HepG2 (cell line): Measurements from ENCODE around the gene ZCCHC7. TPM values are rescaled to one million over a fixed set of nuclear protein-coding genes. Genes with fewer than 3 reads are reported as not detected.

ENCODE experiments used
- ATAC-seq: fragments of 200-7000 bp; cut with Tn5 transposase; 3 replicates; pipeline ENCODE4 v1.9.1; 2020; ENCODE audit warnings: mild to moderate bottlenecking, moderate library complexity
- BruUV-seq: library from RNA; stranded (reverse); fragments of 400-500 nt; replicated peaks from 2 replicates; lab custom pipeline; 2021; lab: Mats Ljungman, UMichigan
- CTCF ChIA-PET: fragments of 300-600 bp; formaldehyde crosslinking; extraction: SDS; loops from one replicate; lab custom pipeline; 2021; ENCODE audit warnings: low total read pairs, inconsistent platforms, low intra/inter-chr PET ratio; lab: Yijun Ruan, JAX
- POLR2A ChIA-PET: fragments of 350-600 bp; sonication (Branson Sonifier 250); formaldehyde crosslinking; loops from one replicate; lab custom pipeline; 2020; ENCODE audit warnings: antibody characterized with exemption, inconsistent platforms; lab: Yijun Ruan, JAX
- DNase-seq: peaks from one replicate; pipeline ENCODE4 v3.0.0-alpha.2; 2015; ENCODE audit warnings: low spot score
- FAIRE-seq: peaks from 3 replicates; lab custom pipeline; 2011; peaks lifted over from hg19 to GRCh38; lab: Jason Lieb, UNC
- H2AFZ ChIP-seq: one replicate; pipeline ENCODE4 v1.6.1; 2011; ENCODE audit warnings: low read length, inconsistent platforms
- H3K27ac ChIP-seq: fragments of 300-600 bp; 3 replicates; pipeline ENCODE4 v1.8.0; 2011; ENCODE audit warnings: mixed run types, mild to moderate bottlenecking, mixed read lengths, low read length, inconsistent platforms; ENCODE audit not compliant: insufficient read depth; ENCODE audit errors: extremely low read length
- H3K27me3 ChIP-seq, 2 experiments: fragments of 200-600 bp in 1 of 2; 2 replicates in 1 of 2; 3 replicates in 1 of 2; pipeline versions ENCODE4 v1.6.0 to v1.8.0; 2011; ENCODE audit warnings: low read length in 2 of 2, mild to moderate bottlenecking in 2 of 2, moderate library complexity in 2 of 2, inconsistent platforms in 1 of 2; ENCODE audit not compliant: insufficient read depth in 2 of 2, control insufficient read depth in 1 of 2
- H3K36me3 ChIP-seq, 2 experiments: fragments of 200-600 bp in 1 of 2; replicated peaks in 1 of 2; 2 replicates in 1 of 2; 3 replicates in 1 of 2; pipeline versions ENCODE4 v1.5.1 to v1.8.0; 2011; ENCODE audit warnings: low read length in 2 of 2, inconsistent platforms in 1 of 2; ENCODE audit not compliant: insufficient read depth in 2 of 2, control insufficient read depth in 1 of 2
- H3K4me1 ChIP-seq: 2 replicates; pipeline ENCODE4 v1.5.1; 2012; ENCODE audit warnings: low read length, inconsistent platforms; ENCODE audit not compliant: insufficient read depth
- H3K4me2 ChIP-seq: 2 replicates; pipeline ENCODE4 v1.6.0; 2011; ENCODE audit warnings: low read depth, low read length, inconsistent platforms
- H3K4me3 ChIP-seq, 3 experiments: fragments of 200-600 bp in 1 of 3; sonication (generic), shearing (Covaris generic) in 1 of 3; replicated peaks in 1 of 3; 2 replicates each; pipeline ENCODE4 v1.5.1; 2011 to 2016; ENCODE audit warnings: low read length in 3 of 3, inconsistent platforms in 2 of 3, low read depth in 2 of 3, mild to moderate bottlenecking in 2 of 3, control low read depth in 1 of 3, mixed read lengths in 1 of 3; ENCODE audit not compliant: insufficient read depth in 1 of 3
- H3K79me2 ChIP-seq: one replicate; pipeline ENCODE4 v1.6.1; 2011; ENCODE audit warnings: low read length, inconsistent platforms; ENCODE audit not compliant: insufficient read depth
- H3K9ac ChIP-seq: 2 replicates; pipeline ENCODE4 v1.6.0; 2011; ENCODE audit warnings: mild to moderate bottlenecking, low read depth, low read length, inconsistent platforms; ENCODE audit not compliant: insufficient read depth
- H3K9me3 ChIP-seq: 2 replicates; pipeline ENCODE4 v1.5.1; 2012; ENCODE audit warnings: mild to moderate bottlenecking, low read length
- H4K20me1 ChIP-seq: 2 replicates; pipeline ENCODE4 v1.6.0; 2011; ENCODE audit warnings: inconsistent platforms, mild to moderate bottlenecking, low read length, moderate library complexity; ENCODE audit not compliant: insufficient read depth
- AHR ChIP-seq: IDR thresholded peaks from 2 replicates; pipeline ENCODE4 v1.6.1; 2018; ENCODE audit warnings: missing genetic modification reagents, missing compliant biosample characterization
- DPF2 ChIP-seq: sonication (generic); formaldehyde crosslinking; IDR thresholded peaks from 2 replicates; pipeline ENCODE4 v1.4.0; 2020; ENCODE audit warnings: mild to moderate bottlenecking, low read depth, missing genetic modification reagents, borderline replicate concordance
- GLI4 ChIP-seq: sonication (generic); formaldehyde crosslinking; IDR thresholded peaks from 2 replicates; pipeline ENCODE4 v1.5.1; 2020; ENCODE audit warnings: missing genetic modification reagents, mild to moderate bottlenecking, moderate library complexity, borderline replicate concordance
- GPN1 ChIP-seq: sonication (generic); formaldehyde crosslinking; IDR thresholded peaks from 2 replicates; pipeline ENCODE4 v1.5.1; 2020; ENCODE audit warnings: missing genetic modification reagents, borderline replicate concordance
- LCORL ChIP-seq, 2 experiments: fragments of 450-650 bp in 1 of 2; sonication (generic) in 1 of 2; formaldehyde crosslinking in 1 of 2; IDR thresholded peaks; 2 replicates each; pipeline versions ENCODE4 v1.5.0 to v1.6.1; 2017 to 2020; ENCODE audit warnings: antibody characterized with exemption in 1 of 2, missing genetic modification reagents in 1 of 2
- NKX3-1 ChIP-seq: sonication (generic); formaldehyde crosslinking; IDR thresholded peaks from 2 replicates; pipeline ENCODE4 v1.5.0; 2020; ENCODE audit warnings: missing genetic modification reagents
- SRF ChIP-seq: IDR thresholded peaks from 2 replicates; pipeline ENCODE4 v1.6.1; 2011; ENCODE audit warnings: mild to moderate bottlenecking, low read depth, low read length, moderate library complexity
- ZFAT ChIP-seq: sonication (generic); formaldehyde crosslinking; conservative IDR thresholded peaks from 2 replicates; pipeline ENCODE4 v1.8.1; 2023; ENCODE audit warnings: missing genetic modification reagents, inconsistent platforms
- ZNF256 ChIP-seq: sonication (generic); formaldehyde crosslinking; conservative IDR thresholded peaks from 2 replicates; pipeline ENCODE4 v1.4.0; 2020; ENCODE audit warnings: missing genetic modification reagents
- ZNF329 ChIP-seq: sonication (generic); formaldehyde crosslinking; IDR thresholded peaks from 2 replicates; pipeline ENCODE4 v1.9.0; 2021; ENCODE audit warnings: low read depth, mild to moderate bottlenecking, missing genetic modification reagents
- WGBS: methylation state at CpG from one replicate; pipeline ENCODE4 v1.1.6; 2017; ENCODE audit warnings: low lambda C conversion rate; 5-methylcytosine and 5-hydroxymethylcytosine counted together
- in situ Hi-C: cut with HindIII; loops from 2 replicates; pipeline ENCODE4 v1.10.0; 2017; ENCODE audit warnings: low pct_unique_long_range_greater_than_20kb; ENCODE audit not compliant: extremely low pct_ligation_motif_present
- intact Hi-C: fragments of 100-400 bp; cut with micrococcal nuclease; formaldehyde crosslinking; loops from one replicate; pipeline ENCODE4 v1.10.0; 2022; ENCODE audit not compliant: unreplicated experiment
- polyA plus RNA-seq, 8 experiments: library from polyadenylated mRNA; depleted of rRNA in 3 of 8; stranded (reverse) in 7 of 8; unstranded in 1 of 8; fragments of >200 nt; fragmentation: Illumina TruSeq in 4 of 8; extraction: Trizol in 4 of 8; gene quantifications; 2 replicates each; pipeline versions ENCODE4 v1.2.1 to v1.2.3, GENCODE V29; 2011 to 2016; ENCODE audit warnings: low read depth in 4 of 8, missing spikeins in 1 of 8, mixed read lengths in 1 of 8; ENCODE audit not compliant: insufficient read depth in 1 of 8
- total RNA-seq, 5 experiments: library from RNA; depleted of rRNA; stranded (reverse); fragments of >200 nt; fragmentation: Illumina TruSeq; extraction: Trizol; gene quantifications; 2 replicates each; pipeline ENCODE4 v1.2.3, GENCODE V29; 2016; ENCODE audit warnings: low read depth in 1 of 5

The ZCCHC7 gene
- total and polyA plus RNA-seq, 2 of the 13 experiments (the other 11 are each of a cell fraction or from before 2014, with no cell fraction given), result 13.6 to 19.3 TPM

DNA sequence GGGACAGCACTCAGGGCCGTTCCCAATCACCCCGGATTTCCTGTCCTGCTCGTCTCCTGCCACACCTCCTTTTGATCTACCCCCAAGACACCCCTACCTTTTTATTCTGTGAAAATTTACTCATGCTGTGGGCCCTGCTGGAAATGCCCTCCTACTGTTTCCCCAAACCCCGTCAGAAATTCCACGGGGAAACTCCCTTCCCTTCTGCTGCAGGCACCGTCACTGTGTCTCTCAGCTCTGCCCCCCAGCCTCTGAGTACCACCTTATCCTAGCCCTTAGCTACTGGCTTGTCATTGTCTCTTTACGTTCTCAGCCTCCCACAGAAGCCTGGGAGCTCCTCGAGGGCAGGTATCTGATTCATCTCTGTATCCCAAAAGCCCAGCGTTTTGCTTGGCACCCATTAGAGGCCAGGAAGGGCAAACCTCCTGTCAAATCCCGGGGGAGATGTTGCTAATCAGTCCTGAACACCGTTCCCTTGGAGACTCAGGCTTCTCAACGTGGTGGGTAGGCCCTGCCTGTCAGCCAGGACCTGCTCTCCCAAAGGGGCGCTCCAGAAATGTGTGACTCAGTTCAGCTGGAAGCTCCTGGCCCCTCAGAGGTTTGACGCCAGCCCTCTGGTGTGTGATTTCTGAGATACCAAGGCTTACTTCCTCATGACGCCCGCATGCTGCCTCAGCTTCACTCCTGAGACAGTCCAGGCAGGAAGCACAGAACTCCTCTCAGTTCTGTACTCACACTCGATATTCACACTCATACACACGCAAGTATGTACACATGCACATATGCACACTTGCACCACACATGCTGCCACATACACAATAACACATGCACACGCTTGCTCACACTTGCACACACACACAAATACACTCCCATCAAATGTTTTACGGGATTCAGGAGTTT is 251.4 kb downstream of the ZCCHC7 start:
- POLR2A ChIA-PET, result no interaction called here
- no TSS peak for BruUV-seq
- FAIRE-seq (no peak), DNase-seq (no peak), ATAC-seq (peak; percentile 28; the same call in 1 of the 3 replicates)
- no peaks in the 10 kb centered on the region for H3K4me1 ChIP-seq
- H3K4me3 ChIP-seq, result no peak overlapping the region
- no peaks in the 10 kb centered on the region for H3K79me2 ChIP-seq
- in situ Hi-C loops, result no loop called here
- no peak overlapping the region for H3K27ac ChIP-seq
- WGBS, result 47% methylated on average over 16 of the region's 20 CpGs
- H3K4me2 ChIP-seq, result no peak overlapping the region
- intact Hi-C loops, result no loop called here
- H2AFZ ChIP-seq, result no peak overlapping the region
- peaks cover 0 to 5% of the 10 kb centered on the region in 2 experiments; a peak in 3 of 5 replicates for H3K27me3 ChIP-seq
- no peak overlapping the region for H3K9ac ChIP-seq
- TF ChIP-seq DPF2 (CRISPR knock-in tag) (no peak), ZNF329 (CRISPR knock-in tag) (no peak), SRF (no peak), ZFAT (CRISPR knock-in tag) (no peak), GLI4 (CRISPR knock-in tag) (no peak), AHR (CRISPR knock-in tag) (no peak), NKX3-1 (no peak)
- H4K20me1 ChIP-seq, result no peaks in the 10 kb centered on the region
- no peaks in the 10 kb centered on the region for H3K36me3 ChIP-seq
- no peaks in the 10 kb centered on the region for H3K9me3 ChIP-seq
- CTCF ChIA-PET, result no interaction called here

GRCh38 chr9:37372839-37373238 is 252.5 kb downstream of the ZCCHC7 start:
- no TSS peak for BruUV-seq
- TF ChIP-seq GPN1 (CRISPR knock-in tag) (no peak), ZNF256 (CRISPR knock-in tag) (no peak), LCORL (IDR thresholded peaks at IDR 0.05) (peak; percentile 88), LCORL (CRISPR knock-in tag; IDR thresholded peaks at IDR 0.05) (no peak)
- no peak for ATAC-seq
- Histone ChIP-seq H3K9ac (no peak overlapping the region), H3K4me1 (no peaks in the 10 kb centered on the region), H3K27ac (no peak overlapping the region), H3K79me2 (no peaks in the 10 kb centered on the region), H4K20me1 (no peaks in the 10 kb centered on the region), H3K9me3 (no peaks in the 10 kb centered on the region), H3K27me3 (peaks cover 0 to 5% of the 10 kb centered on the region in 2 experiments; a peak in 3 of 5 replicates), H3K4me2 (no peak overlapping the region), H3K4me3 (no peak overlapping the region), H3K36me3 (no peaks in the 10 kb centered on the region), H2AFZ (no peak overlapping the region)
- DNase-seq, result no peak
- in situ Hi-C loops (no loop called here), intact Hi-C loops (no loop called here)
- ChIA-PET CTCF (no interaction called here), POLR2A (no interaction called here)
- no peak for FAIRE-seq
- WGBS, result 29% methylated on average over 3 of the region's 3 CpGs
